Chondrocyte (in vitro differentiated cells): ENCODE results near the gene TCF19. TPM values are rescaled to one million over a fixed set of nuclear protein-coding genes. Genes with fewer than 3 reads are reported as not detected.

ENCODE experiments used
- DNase-seq: peaks from one replicate; pipeline ENCODE4 v3.0.0; 2021; ENCODE audit warnings: mixed read lengths, low spot score
- H3K27ac Mint-ChIP-seq: one replicate; pipeline ENCODE4 v1.8.0; 2021; ENCODE audit warnings: mild to moderate bottlenecking, moderate library complexity, mixed read lengths; ENCODE audit not compliant: unreplicated experiment
- H3K27me3 Mint-ChIP-seq: 2 replicates; pipeline ENCODE4 v1.8.0; 2021; ENCODE audit warnings: low read depth, mixed read lengths
- H3K36me3 Mint-ChIP-seq: 2 replicates; pipeline ENCODE4 v1.8.0; 2021; ENCODE audit warnings: low read depth, mixed read lengths
- H3K4me1 Mint-ChIP-seq: 2 replicates; pipeline ENCODE4 v1.8.0; 2021; ENCODE audit warnings: low read depth, mild to moderate bottlenecking, mixed read lengths
- H3K4me3 Mint-ChIP-seq: one replicate; pipeline ENCODE4 v1.8.0; 2021; ENCODE audit warnings: mild to moderate bottlenecking, moderate library complexity, mixed read lengths; ENCODE audit not compliant: unreplicated experiment
- H3K9me3 Mint-ChIP-seq: 2 replicates; pipeline ENCODE4 v1.8.0; 2021; ENCODE audit warnings: low read depth, mixed read lengths
- long read RNA-seq: library from polyadenylated mRNA; stranded (forward); transcript quantifications from one replicate; pipeline ENCODE4 v2.0.0, GENCODE V29; 2021
- total RNA-seq: library from RNA; stranded (reverse); gene quantifications from 3 replicates; pipeline ENCODE4 v1.2.1, GENCODE V29; 2021
- TF ChIP-seq, protein P1 (sequence below): fragments of 200-600 bp; sonication (generic); IDR thresholded peaks from 2 replicates; pipeline ENCODE4 v1.5.0; 2021; ENCODE audit warnings: antibody characterized with exemption, mild to moderate bottlenecking, moderate library complexity

TCF19 gene, protein sequence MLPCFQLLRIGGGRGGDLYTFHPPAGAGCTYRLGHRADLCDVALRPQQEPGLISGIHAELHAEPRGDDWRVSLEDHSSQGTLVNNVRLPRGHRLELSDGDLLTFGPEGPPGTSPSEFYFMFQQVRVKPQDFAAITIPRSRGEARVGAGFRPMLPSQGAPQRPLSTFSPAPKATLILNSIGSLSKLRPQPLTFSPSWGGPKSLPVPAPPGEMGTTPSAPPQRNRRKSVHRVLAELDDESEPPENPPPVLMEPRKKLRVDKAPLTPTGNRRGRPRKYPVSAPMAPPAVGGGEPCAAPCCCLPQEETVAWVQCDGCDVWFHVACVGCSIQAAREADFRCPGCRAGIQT
- 7.4 to 22.4 TPM (median 7.9 TPM) in 3 replicates for total RNA-seq
- long read RNA-seq, transcript TCF19-201 (4 exons, 3,039 nt): major isoform, 14 of 28 reads
- long read RNA-seq, partial matches to known transcripts: 9 of 28 reads
- long read RNA-seq, other reads (novel, unspliced or antisense): 1 of 28 reads

DNA sequence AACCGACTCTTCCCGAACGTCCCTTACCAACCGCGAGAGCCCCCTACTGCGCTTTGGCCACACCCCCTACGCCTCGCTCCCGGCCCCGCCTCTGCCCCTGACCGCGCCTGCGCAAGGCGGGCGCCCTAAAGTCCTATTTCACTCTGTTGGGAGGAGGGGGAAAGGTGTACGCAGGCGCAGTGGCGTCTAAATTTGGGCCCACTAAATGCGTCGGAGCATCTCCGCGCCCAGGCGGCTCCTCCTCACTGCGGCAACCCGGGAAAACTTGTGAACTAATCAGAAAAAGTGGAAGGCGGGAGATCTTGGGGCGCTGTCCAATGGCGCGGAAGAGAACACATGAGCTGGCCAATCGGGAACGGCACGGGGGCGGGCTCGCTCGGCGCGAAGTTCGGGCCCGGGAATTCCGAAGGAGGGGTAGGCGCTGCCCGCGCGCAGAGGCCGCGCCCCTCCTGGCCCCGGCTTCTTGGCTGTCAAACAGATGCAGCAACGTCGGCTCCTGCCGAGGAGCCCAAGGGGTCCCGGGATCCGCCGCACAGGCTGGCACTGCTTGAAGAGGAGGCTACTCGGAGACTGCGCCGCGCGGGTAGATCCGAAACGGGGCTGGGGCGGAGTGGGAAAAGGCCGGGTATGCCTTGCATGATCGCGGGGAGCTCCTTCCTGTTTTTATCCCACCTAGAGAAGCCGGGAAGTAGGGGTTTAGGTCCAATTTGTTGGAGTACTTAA is at the start of gene TCF19:
Gene TCF19 (plus strand): TSS at position 450 of the 723 bp plus-strand sequence. CDS start 881 bp downstream, outside the sequence.
- Mint-ChIP-seq H3K27me3 (no peaks in the 10 kb centered on the region), H3K36me3 (peaks cover 1% of the 10 kb centered on the region), H3K27ac (peak within 1 kb of the TSS; percentile 90), H3K4me1 (peaks cover 26% of the 10 kb centered on the region), H3K4me3 (peak within 1 kb of the TSS; percentile 89), H3K9me3 (no peaks in the 10 kb centered on the region)
- TF ChIP-seq, protein P1, sequence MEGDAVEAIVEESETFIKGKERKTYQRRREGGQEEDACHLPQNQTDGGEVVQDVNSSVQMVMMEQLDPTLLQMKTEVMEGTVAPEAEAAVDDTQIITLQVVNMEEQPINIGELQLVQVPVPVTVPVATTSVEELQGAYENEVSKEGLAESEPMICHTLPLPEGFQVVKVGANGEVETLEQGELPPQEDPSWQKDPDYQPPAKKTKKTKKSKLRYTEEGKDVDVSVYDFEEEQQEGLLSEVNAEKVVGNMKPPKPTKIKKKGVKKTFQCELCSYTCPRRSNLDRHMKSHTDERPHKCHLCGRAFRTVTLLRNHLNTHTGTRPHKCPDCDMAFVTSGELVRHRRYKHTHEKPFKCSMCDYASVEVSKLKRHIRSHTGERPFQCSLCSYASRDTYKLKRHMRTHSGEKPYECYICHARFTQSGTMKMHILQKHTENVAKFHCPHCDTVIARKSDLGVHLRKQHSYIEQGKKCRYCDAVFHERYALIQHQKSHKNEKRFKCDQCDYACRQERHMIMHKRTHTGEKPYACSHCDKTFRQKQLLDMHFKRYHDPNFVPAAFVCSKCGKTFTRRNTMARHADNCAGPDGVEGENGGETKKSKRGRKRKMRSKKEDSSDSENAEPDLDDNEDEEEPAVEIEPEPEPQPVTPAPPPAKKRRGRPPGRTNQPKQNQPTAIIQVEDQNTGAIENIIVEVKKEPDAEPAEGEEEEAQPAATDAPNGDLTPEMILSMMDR: no peak
- DNase-seq: peak; percentile 99

DNA sequence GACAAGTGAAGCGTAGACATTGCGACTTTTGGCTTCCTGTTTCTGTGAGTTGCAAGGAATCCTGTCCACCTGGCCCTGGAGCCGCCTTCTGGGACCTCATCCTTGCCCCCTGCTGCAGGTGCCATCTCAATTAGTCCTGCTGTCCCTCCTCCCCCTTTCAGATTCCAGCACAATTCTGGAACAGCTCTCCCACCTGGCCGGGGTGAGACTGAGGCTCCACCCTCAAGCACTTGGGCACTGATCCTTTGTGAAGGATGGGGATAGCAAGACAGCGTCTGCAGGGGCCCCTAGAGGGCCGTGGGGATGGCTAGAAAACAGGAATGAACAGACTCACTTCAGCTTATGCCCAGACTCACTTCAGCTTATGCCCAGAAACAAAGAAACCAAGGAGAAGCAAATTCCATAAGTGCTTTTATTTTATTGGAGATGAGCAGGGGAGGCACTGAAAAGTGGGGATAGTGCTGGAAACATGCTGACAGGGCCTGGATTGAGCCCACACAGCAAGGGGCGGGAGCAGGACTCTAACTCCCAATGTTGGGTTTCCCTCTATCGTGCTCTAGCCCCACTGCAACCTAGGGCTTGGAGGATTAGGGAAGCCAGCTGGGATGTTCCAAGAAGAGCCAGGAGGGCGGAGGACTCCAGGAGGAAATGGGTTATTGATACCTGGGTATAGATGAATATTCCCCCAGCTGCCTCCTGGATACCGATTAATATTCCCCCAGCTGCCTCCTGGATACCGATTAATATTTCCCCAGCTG is 47.4 kb upstream of the TCF19 start:
- DNase-seq: peak; percentile 48
- Mint-ChIP-seq H3K27me3 (peaks cover 24% of the 10 kb centered on the region), H3K9me3 (no peaks in the 10 kb centered on the region)

DNA sequence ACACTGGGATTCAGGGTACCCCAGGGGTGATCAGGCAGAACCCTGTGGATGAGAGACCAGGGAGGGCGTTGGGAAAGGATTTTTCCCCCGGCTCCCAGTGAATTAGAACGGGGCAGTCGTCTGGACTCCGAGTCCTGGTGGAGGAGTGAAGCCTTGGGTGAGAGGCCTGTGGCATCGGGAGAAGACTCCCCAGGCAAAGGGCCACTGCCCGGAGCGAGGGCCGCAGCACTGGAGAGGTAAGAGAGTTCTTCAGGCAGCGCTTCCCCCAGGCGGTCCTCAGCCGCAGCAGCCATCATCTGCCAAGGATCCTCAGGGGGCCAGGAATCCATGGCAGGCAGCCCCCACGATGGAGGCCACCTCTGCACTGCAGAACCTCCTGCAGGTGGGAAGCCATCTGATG is 46.7 kb upstream of the TCF19 start:
- no peak overlapping the region for H3K27ac Mint-ChIP-seq
- TF ChIP-seq, protein P1: no peak

More for the DNA sequence above, 47.4 kb upstream of the TCF19 start:
- peaks cover 33% of the 10 kb centered on the region for H3K4me1 Mint-ChIP-seq
- H3K36me3 Mint-ChIP-seq: no peaks in the 10 kb centered on the region
- H3K27ac Mint-ChIP-seq: no peak overlapping the region
- no peak overlapping the region for H3K4me3 Mint-ChIP-seq
- TF ChIP-seq, protein P1: no peak

DNA sequence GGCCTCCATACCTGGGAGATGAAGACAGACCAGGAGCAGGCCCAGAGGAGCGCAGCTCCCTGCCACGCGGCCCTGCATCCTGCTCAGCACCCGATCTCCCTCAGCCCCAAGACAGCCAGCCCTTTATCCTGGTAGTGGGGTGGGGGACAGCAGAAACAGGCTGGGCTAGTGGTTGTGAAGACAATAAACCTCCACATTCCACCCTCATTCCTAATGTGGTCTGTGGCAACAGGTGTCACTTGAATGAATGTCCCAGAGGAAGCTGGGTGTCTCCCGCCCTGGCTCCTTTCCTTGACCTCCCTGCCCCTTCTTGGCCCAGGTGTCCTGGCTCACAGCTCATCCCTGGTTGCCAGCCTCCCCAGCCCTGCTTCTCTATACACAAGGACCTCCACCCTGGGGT is 45.9 kb upstream of the TCF19 start, which contains the start of gene C6orf15:
Gene C6orf15 (minus strand): TSS at position 98 of the 400 bp plus-strand sequence. CDS start 20 bp downstream, at position 78.
- H3K36me3 Mint-ChIP-seq: no peaks in the 10 kb centered on the region
- DNase-seq: peak; percentile 40
- H3K9me3 Mint-ChIP-seq: no peaks in the 10 kb centered on the region
- TF ChIP-seq, protein P1: no peak
- no peak within 1 kb of the TSS for H3K4me3 Mint-ChIP-seq
- peak within 1 kb of the TSS; percentile 32 for H3K27ac Mint-ChIP-seq
- H3K4me1 Mint-ChIP-seq: peaks cover 44% of the 10 kb centered on the region
- H3K27me3 Mint-ChIP-seq: peaks cover 16% of the 10 kb centered on the region

More for the DNA sequence above, 46.7 kb upstream of the TCF19 start:
- no peaks in the 10 kb centered on the region for H3K36me3 Mint-ChIP-seq
- H3K27me3 Mint-ChIP-seq: peaks cover 21% of the 10 kb centered on the region
- H3K4me1 Mint-ChIP-seq: peaks cover 39% of the 10 kb centered on the region
- H3K4me3 Mint-ChIP-seq: no peak overlapping the region
- peak; percentile 85 for DNase-seq
- H3K9me3 Mint-ChIP-seq: no peaks in the 10 kb centered on the region
